ENCODE measurements around the gene ATP5PO. TPM values are rescaled to one million over a fixed set of nuclear protein-coding genes. Genes with fewer than 3 reads are reported as not detected.
A peak's percentile ranks its signal among the peaks of the same experiment; 100 is the strongest.

The ATP5PO gene
- total RNA-seq, 1 donor from 2014 or later: 150 TPM

DNA sequence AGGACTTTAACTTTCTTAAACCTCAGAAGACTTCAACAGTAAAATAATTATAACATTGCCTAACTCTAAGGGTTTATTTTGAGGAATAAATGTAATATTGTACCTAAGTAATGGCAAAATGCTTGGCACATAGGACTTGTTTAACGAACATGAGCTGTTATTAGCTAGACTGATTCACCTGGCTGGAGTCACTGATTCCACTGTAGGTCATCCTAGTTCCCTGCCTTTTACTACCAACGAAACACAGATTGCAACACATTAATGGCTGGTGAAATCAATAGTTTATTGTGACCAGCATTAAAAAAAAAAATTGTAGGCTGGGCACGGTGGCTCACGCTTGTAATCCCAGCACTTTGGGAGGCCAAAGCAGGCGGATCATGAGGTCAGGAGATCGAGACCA is 45.5 kb upstream of the ATP5PO start:
- H3K27me3 Mint-ChIP-seq (ENCODE audit: unreplicated experiment): no peaks in the 10 kb centered on the region
- no peak overlapping the region for H3K4me3 Mint-ChIP-seq (ENCODE audit: unreplicated experiment)
- H3K9me3 Mint-ChIP-seq (ENCODE audit: unreplicated experiment): peaks cover 19% of the 10 kb centered on the region

DNA sequence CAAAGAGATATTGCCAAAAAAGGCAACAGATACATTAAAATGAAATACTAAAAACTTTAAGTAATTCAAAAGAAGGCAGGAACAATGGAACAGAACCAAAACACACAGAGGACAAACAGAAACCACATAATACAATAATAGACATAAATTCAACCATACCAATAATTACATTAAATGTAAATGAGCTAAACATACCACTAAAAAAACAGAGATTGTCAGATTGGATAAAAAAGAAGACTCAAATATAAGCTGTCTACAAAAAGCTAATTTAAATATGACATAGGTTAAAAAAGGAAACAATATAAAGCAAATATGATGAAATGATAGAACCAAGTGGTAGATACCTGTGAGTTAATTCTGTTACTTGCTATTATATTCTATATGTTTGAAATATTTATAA is 44.1 kb upstream of the ATP5PO start:
- Mint-ChIP-seq H3K9me3 (ENCODE audit: unreplicated experiment) (peaks cover 19% of the 10 kb centered on the region), H3K27ac (ENCODE audit: unreplicated experiment) (no peak overlapping the region), H3K36me3 (ENCODE audit: unreplicated experiment) (peaks cover 6% of the 10 kb centered on the region), H3K4me3 (ENCODE audit: unreplicated experiment) (no peak overlapping the region), H3K27me3 (ENCODE audit: unreplicated experiment) (no peaks in the 10 kb centered on the region), H3K4me1 (ENCODE audit: unreplicated experiment) (no peaks in the 10 kb centered on the region)
- no peak for DNase-seq (ENCODE audit: extremely low spot score, unreplicated experiment)
- TF ChIP-seq, protein P1, sequence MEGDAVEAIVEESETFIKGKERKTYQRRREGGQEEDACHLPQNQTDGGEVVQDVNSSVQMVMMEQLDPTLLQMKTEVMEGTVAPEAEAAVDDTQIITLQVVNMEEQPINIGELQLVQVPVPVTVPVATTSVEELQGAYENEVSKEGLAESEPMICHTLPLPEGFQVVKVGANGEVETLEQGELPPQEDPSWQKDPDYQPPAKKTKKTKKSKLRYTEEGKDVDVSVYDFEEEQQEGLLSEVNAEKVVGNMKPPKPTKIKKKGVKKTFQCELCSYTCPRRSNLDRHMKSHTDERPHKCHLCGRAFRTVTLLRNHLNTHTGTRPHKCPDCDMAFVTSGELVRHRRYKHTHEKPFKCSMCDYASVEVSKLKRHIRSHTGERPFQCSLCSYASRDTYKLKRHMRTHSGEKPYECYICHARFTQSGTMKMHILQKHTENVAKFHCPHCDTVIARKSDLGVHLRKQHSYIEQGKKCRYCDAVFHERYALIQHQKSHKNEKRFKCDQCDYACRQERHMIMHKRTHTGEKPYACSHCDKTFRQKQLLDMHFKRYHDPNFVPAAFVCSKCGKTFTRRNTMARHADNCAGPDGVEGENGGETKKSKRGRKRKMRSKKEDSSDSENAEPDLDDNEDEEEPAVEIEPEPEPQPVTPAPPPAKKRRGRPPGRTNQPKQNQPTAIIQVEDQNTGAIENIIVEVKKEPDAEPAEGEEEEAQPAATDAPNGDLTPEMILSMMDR (IDR thresholded peaks at IDR 0.05): no peak

More for the DNA sequence above, 45.5 kb upstream of the ATP5PO start:
- peaks cover 6% of the 10 kb centered on the region for H3K36me3 Mint-ChIP-seq (ENCODE audit: unreplicated experiment)
- H3K4me1 Mint-ChIP-seq (ENCODE audit: unreplicated experiment): no peaks in the 10 kb centered on the region
- TF ChIP-seq, protein P1 (IDR thresholded peaks at IDR 0.05): no peak
- no peak overlapping the region for H3K27ac Mint-ChIP-seq (ENCODE audit: unreplicated experiment)
- peak; percentile 6 for DNase-seq (ENCODE audit: extremely low spot score, unreplicated experiment)

DNA sequence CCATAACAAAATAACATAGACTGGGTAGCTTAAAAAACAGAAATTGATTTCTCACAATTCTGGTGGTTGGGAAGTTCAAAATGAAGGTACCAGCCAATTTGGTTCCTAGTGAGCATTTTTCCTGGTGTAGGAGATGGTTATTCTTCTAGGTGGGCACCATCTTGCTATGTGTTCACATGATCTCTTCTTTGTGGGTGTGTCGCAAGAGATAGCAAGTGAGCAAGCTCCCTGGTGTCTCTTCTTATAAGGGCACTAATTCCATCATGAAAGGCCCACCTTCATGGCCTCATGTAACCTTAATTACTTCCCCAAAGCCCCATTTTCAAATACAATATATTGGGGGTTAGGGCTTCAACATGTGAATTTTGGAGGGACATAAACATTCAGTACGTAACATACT is 38.8 kb upstream of the ATP5PO start:
- H3K36me3 Mint-ChIP-seq (ENCODE audit: unreplicated experiment): peaks cover 4% of the 10 kb centered on the region
- H3K27me3 Mint-ChIP-seq (ENCODE audit: unreplicated experiment): no peaks in the 10 kb centered on the region
- DNase-seq (ENCODE audit: extremely low spot score, unreplicated experiment): peak; percentile 1
- no peak overlapping the region for H3K4me3 Mint-ChIP-seq (ENCODE audit: unreplicated experiment)
- H3K27ac Mint-ChIP-seq (ENCODE audit: unreplicated experiment): no peak overlapping the region
- peaks cover 6% of the 10 kb centered on the region for H3K4me1 Mint-ChIP-seq (ENCODE audit: unreplicated experiment)
- H3K9me3 Mint-ChIP-seq (ENCODE audit: unreplicated experiment): peaks cover 15% of the 10 kb centered on the region
- TF ChIP-seq, protein P1 (IDR thresholded peaks at IDR 0.05): no peak

DNA sequence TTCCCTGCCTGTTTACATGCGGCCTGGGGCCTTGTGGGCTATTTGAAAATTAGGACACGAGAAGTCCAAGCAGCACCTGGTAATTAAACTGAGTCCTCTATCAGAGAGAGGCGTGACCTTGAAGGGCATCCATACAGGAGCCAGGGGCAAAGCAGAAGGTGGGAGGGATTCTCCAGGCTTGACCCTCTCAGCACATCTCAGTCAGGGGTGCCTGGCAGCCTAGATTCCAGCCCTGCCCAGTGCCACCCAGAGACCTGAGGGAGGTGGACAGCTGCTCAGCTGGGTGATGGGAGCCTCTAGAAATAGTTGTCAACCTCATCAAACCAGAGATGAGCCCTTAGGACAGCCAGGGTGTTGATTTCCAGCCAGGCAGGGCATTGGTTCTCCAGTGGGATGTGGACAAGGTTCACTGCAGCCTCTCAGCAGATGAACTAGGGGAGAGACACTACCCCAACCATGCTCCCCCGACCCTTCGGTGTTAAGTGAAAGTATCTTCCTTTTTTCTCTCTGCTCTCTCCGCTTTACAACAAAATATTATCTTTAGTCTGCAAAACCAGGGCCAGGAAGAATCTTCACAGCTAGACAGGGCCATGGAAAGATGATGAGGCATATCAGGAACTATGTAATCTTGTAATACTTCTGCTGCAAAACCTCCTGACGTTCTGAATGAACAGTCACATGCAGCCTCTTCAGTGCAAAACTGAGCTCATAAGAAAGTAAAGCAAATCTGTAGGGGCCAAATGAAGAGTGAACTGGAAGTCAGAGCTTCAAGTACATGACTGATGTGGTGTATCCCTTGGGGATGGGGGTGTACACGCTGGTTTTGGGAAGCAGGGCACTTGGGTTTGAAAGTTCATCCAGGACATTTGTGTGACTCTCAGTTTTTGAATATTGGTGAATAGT is 35.9 kb upstream of the ATP5PO start:
- H3K9me3 Mint-ChIP-seq (ENCODE audit: unreplicated experiment): no peaks in the 10 kb centered on the region
- H3K27ac Mint-ChIP-seq (ENCODE audit: unreplicated experiment): no peak overlapping the region
- H3K4me3 Mint-ChIP-seq (ENCODE audit: unreplicated experiment): no peak overlapping the region
- peak; percentile 63 for DNase-seq (ENCODE audit: extremely low spot score, unreplicated experiment)
- H3K4me1 Mint-ChIP-seq (ENCODE audit: unreplicated experiment): peaks cover 30% of the 10 kb centered on the region
- no peaks in the 10 kb centered on the region for H3K27me3 Mint-ChIP-seq (ENCODE audit: unreplicated experiment)
- TF ChIP-seq, protein P1 (IDR thresholded peaks at IDR 0.05): no peak
- H3K36me3 Mint-ChIP-seq (ENCODE audit: unreplicated experiment): no peaks in the 10 kb centered on the region

DNA sequence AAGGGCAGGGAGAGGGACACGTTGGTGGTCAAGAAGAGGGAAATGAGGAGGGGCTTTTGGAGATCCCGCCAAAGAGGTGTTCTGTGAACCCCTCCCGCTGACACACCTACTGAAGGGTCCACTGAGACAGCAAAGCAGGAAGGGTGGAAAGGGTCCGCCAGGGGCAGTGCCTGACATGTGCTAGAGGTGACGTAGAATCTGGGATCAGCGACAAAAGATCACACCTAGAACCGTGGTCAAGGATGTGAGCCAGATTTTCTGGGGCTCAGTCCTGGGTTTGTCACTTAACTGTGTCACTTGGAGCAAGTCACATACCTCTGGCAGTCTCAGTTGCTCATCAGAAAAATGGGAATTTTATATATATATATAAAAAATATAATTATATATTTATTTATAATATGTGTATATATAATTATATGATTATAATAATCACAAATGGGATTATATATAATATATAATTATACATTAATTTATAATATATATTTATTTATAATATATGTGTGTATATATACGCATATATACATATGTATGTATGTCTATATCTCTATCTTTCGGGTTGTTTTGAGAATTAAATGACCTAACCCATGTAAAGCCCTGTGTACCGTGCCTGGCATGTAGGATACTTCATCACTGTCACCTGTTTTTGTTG is 35.0 kb upstream of the ATP5PO start:
- Mint-ChIP-seq H3K4me3 (ENCODE audit: unreplicated experiment) (no peak overlapping the region), H3K4me1 (ENCODE audit: unreplicated experiment) (peaks cover 34% of the 10 kb centered on the region), H3K27ac (ENCODE audit: unreplicated experiment) (no peak overlapping the region), H3K27me3 (ENCODE audit: unreplicated experiment) (no peaks in the 10 kb centered on the region), H3K9me3 (ENCODE audit: unreplicated experiment) (no peaks in the 10 kb centered on the region), H3K36me3 (ENCODE audit: unreplicated experiment) (no peaks in the 10 kb centered on the region)
- peak; percentile 49 for DNase-seq (ENCODE audit: extremely low spot score, unreplicated experiment)
- TF ChIP-seq, protein P1 (IDR thresholded peaks at IDR 0.05): no peak

All from osteocyte (in vitro differentiated cells).